AG04449 (cell line): ENCODE data around the gene KCP.

ENCODE experiments used
- CTCF ChIA-PET: fragments of 350-600 bp; formaldehyde crosslinking; extraction: SDS; loops from one replicate; lab custom pipeline; 2021; ENCODE audit warnings: antibody characterized with exemption; lab: Yijun Ruan, JAX
- POLR2A ChIA-PET: fragments of 400-600, 350-600 bp; formaldehyde crosslinking; extraction: SDS; loops from one replicate; lab custom pipeline; 2020; ENCODE audit warnings: antibody characterized with exemption, inconsistent platforms; lab: Yijun Ruan, JAX
- DNase-seq: peaks from one replicate; pipeline ENCODE4 v3.0.0-alpha.2; 2010; ENCODE audit warnings: low read depth, low spot score
- H3K4me3 ChIP-seq: 2 replicates; pipeline ENCODE4 v1.5.1; 2011; ENCODE audit warnings: low read depth, mild to moderate bottlenecking, control low read depth, low read length
- TF ChIP-seq, protein P1 (sequence below): IDR thresholded peaks from one replicate; pipeline ENCODE4 v1.5.1; 2011; ENCODE audit warnings: mild to moderate bottlenecking, moderate library complexity, low read length, control low read depth, inconsistent platforms; ENCODE audit not compliant: insufficient read depth; ENCODE audit errors: missing control alignments

KCP gene

GRCh38 chr7:128831178-128831993 lies 79.1 kb downstream of the KCP start:
- TF ChIP-seq, protein P1, sequence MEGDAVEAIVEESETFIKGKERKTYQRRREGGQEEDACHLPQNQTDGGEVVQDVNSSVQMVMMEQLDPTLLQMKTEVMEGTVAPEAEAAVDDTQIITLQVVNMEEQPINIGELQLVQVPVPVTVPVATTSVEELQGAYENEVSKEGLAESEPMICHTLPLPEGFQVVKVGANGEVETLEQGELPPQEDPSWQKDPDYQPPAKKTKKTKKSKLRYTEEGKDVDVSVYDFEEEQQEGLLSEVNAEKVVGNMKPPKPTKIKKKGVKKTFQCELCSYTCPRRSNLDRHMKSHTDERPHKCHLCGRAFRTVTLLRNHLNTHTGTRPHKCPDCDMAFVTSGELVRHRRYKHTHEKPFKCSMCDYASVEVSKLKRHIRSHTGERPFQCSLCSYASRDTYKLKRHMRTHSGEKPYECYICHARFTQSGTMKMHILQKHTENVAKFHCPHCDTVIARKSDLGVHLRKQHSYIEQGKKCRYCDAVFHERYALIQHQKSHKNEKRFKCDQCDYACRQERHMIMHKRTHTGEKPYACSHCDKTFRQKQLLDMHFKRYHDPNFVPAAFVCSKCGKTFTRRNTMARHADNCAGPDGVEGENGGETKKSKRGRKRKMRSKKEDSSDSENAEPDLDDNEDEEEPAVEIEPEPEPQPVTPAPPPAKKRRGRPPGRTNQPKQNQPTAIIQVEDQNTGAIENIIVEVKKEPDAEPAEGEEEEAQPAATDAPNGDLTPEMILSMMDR: no peak
- no peak for DNase-seq
- POLR2A ChIA-PET: interaction anchor here (0.7 to 4.0 kb wide), 9 partner anchors 19 to 91 kb away, joined by 3 to 39 read pairs (median 5); partner anchors contain the start of genes ATP6V1F, CALU and CCDC136
- H3K4me3 ChIP-seq: peak overlapping the region; percentile 95
- CTCF ChIA-PET: interaction anchor here (0.8 to 2.0 kb wide), 6 partner anchors 9 to 90 kb away, joined by 3 to 9 read pairs (median 3); no protein-coding TSS in a partner anchor

DNA sequence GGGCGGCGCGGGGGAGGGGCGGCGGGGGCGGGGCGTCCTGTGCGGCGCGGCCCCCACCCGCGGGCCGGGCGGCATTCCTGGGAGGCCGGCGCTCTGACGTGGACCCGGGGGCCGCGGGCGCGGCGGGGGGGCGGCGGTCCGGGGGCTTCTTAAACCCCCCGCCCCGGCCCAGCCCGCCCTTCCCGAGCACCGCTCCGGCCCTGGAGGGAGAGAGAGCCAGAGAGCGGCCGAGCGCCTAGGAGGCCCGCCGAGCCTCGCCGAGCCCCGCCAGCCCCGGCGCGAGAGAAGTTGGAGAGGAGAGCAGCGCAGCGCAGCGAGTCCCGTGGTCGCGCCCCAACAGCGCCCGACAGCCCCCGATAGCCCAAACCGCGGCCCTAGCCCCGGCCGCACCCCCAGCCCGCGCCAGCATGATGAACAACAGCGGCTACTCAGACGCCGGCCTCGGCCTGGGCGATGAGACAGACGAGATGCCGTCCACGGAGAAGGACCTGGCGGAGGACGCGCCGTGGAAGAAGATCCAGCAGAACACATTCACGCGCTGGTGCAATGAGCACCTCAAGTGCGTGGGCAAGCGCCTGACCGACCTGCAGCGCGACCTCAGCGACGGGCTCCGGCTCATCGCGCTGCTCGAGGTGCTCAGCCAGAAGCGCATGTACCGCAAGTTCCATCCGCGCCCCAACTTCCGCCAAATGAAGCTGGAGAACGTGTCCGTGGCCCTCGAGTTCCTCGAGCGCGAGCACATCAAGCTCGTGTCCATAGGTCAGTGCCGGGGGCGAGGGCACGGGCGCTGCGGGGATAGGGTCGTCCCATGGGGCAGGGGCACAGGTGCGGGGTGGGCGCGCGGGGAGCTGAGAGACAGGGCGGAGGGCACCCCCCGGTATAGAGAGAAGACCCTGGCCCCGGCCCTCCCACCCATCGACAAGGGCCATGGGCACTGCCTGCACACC lies 80.0 kb downstream of the KCP start, which contains the start of gene FLNC:
Gene FLNC, plus strand, starts transcription at position 176 of the 947 bp plus-strand sequence. Its CDS starts 232 bp downstream, at position 408.
- ChIA-PET CTCF (interaction anchor here (0.8 to 2.0 kb wide), 4 partner anchors 12 to 89 kb away, joined by 3 to 9 read pairs (median 4); no protein-coding TSS in a partner anchor), POLR2A (interaction anchor here (0.8 to 4.0 kb wide), 8 partner anchors 18 to 90 kb away, joined by 3 to 39 read pairs (median 7); partner anchors contain the start of genes ATP6V1F, CALU and CCDC136)
- TF ChIP-seq, protein P1: no peak
- DNase-seq: no peak
- peak within 1 kb of the TSS; percentile 95 for H3K4me3 ChIP-seq

GRCh38 chr7:128829391-128830166 lies 80.9 kb downstream of the KCP start:
- DNase-seq: no peak
- H3K4me3 ChIP-seq: peak overlapping the region; percentile 39
- ChIA-PET POLR2A (interaction anchor here (0.6 to 2.4 kb wide), 5 partner anchors 31 to 86 kb away, joined by 3 to 11 read pairs (median 4); partner anchors contain the start of gene ATP6V1F), CTCF (no interaction called here)
- TF ChIP-seq, protein P1: no peak

DNA sequence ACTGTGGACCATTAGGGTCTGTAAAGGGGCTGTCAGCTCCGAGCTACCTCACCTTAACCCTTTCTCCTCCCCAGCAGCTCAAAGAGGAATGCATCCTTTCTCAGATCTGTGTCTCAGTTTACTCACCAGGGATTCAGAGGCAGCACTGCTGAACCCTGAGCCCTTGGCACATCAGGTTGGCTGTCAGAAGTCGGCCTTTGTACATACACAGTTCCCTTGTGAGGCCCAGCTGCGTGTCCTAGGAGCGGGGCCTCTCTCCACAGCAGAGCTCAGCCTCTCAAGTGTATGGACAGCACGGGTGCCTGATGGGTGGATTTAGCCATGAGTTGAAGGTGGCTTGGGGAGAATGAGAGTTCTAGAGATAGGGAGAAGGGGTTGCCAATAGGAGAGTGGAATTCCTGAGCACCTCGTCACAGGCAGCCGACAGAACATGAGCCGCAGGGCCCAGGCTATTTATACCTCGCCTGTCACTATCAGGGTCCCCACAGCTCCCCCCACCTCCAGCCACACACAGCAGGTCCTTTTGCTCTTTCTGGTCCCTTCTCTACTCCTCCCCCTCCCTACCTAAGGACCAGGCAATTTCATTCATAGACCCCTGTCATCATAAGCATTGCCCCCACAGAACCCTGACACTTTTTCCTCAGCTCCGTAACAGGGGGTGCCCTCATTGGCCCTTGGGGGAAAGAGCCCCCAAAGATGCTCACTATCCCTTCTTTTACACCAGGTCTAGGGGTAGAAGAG lies 82.4 kb downstream of the KCP start:
- H3K4me3 ChIP-seq: peak overlapping the region; percentile 34
- POLR2A ChIA-PET: interaction anchor here (0.7 to 2.4 kb wide), 5 partner anchors 8 to 89 kb away, joined by 3 to 11 read pairs (median 7); partner anchors contain the start of genes ATP6V1F and CALU
- CTCF ChIA-PET: interaction anchor here (0.7 to 1.2 kb wide), 3 partner anchors 14 to 53 kb away, joined by 3 read pairs; no protein-coding TSS in a partner anchor
- DNase-seq: no peak
- TF ChIP-seq, protein P1: no peak
